GM23338 (cell line): ENCODE measurements around the gene BEND7. TPM values are rescaled to one million over a fixed set of nuclear protein-coding genes. Genes with fewer than 3 reads are reported as not detected.

Source experiments
- ATAC-seq: fragments of 200-7000 bp; cut with Tn5 transposase; 3 replicates; pipeline ENCODE4 v1.9.1; 2020
- DNase-seq: peaks from one replicate; pipeline ENCODE4 v3.0.0-alpha.2; 2015; ENCODE audit warnings: low spot score
- H2AFZ ChIP-seq: fragments of 200-600 bp; sonication (generic); 2 replicates; pipeline ENCODE4 v1.8.0; 2016; ENCODE audit warnings: antibody characterized with exemption, mild to moderate bottlenecking, moderate library complexity
- H3F3A ChIP-seq: fragments of 200-600 bp; sonication (generic); replicated peaks from 2 replicates; pipeline ENCODE4 v1.8.0; 2017; ENCODE audit warnings: antibody characterized with exemption, mixed run types, low read depth
- H3K27ac ChIP-seq: fragments of 200-600 bp; sonication (generic); 2 replicates; pipeline ENCODE4 v1.6.1; 2016; ENCODE audit warnings: low read depth
- H3K27me3 ChIP-seq: fragments of 200-600 bp; sonication (generic); 2 replicates; pipeline ENCODE4 v1.8.0; 2016; ENCODE audit warnings: mild to moderate bottlenecking, mixed run types, moderate library complexity; ENCODE audit not compliant: insufficient read depth
- H3K36me3 ChIP-seq: fragments of 200-600 bp; sonication (generic); 2 replicates; pipeline ENCODE4 v1.8.0; 2016; ENCODE audit warnings: mild to moderate bottlenecking; ENCODE audit not compliant: insufficient read depth
- H3K4me1 ChIP-seq: fragments of 200-600 bp; sonication (generic); 2 replicates; pipeline ENCODE4 v1.8.0; 2016; ENCODE audit warnings: mild to moderate bottlenecking, moderate library complexity; ENCODE audit not compliant: insufficient read depth
- H3K4me2 ChIP-seq: fragments of 200-600 bp; sonication (generic); 2 replicates; pipeline ENCODE4 v1.7.1; 2017; ENCODE audit warnings: mixed run types
- H3K4me3 ChIP-seq: fragments of 200-600 bp; sonication (generic); 2 replicates; pipeline ENCODE4 v1.6.1; 2016; ENCODE audit warnings: mixed run types
- H3K79me2 ChIP-seq: fragments of 200-600 bp; sonication (generic); replicated peaks from 2 replicates; pipeline ENCODE4 v1.8.0; 2017; ENCODE audit warnings: mild to moderate bottlenecking; ENCODE audit not compliant: insufficient read depth
- H3K9me2 ChIP-seq: fragments of 200-600 bp; sonication (generic); 2 replicates; pipeline ENCODE4 v1.8.0; 2017; ENCODE audit not compliant: insufficient read depth
- H4K20me1 ChIP-seq: fragments of 200-600 bp; sonication (generic); replicated peaks from 2 replicates; pipeline ENCODE4 v1.8.0; 2017; ENCODE audit warnings: mild to moderate bottlenecking; ENCODE audit not compliant: insufficient read depth
- H3K27ac Mint-ChIP-seq: 2 replicates; pipeline ENCODE4 v1.8.0; 2020; ENCODE audit warnings: inconsistent platforms, mild to moderate bottlenecking, moderate library complexity, mixed read lengths
- H3K27me3 Mint-ChIP-seq: 3 replicates; pipeline ENCODE4 v1.8.0; 2022; ENCODE audit warnings: low read depth, mild to moderate bottlenecking, moderate library complexity, mixed read lengths, inconsistent platforms; ENCODE audit not compliant: insufficient read depth, poor library complexity
- H3K36me3 Mint-ChIP-seq: 3 replicates; pipeline ENCODE4 v1.8.0; 2021; ENCODE audit warnings: low read depth, mild to moderate bottlenecking, inconsistent platforms, moderate library complexity, mixed read lengths
- H3K4me1 Mint-ChIP-seq: 3 replicates; pipeline ENCODE4 v1.8.0; 2020; ENCODE audit warnings: mild to moderate bottlenecking, inconsistent platforms, mixed read lengths
- H3K4me3 Mint-ChIP-seq: 3 replicates; pipeline ENCODE4 v1.8.0; 2021; ENCODE audit warnings: moderate library complexity, mild to moderate bottlenecking, inconsistent platforms, mixed read lengths
- H3K9me3 Mint-ChIP-seq: 3 replicates; pipeline ENCODE4 v1.8.0; 2020; ENCODE audit warnings: moderate library complexity, mild to moderate bottlenecking, inconsistent platforms, mixed read lengths
- ETS1 ChIP-seq: IDR thresholded peaks from 2 replicates; pipeline ENCODE4 v1.6.1; 2016; ENCODE audit warnings: antibody characterized with exemption
- EZH2phosphoT487 ChIP-seq: fragments of 200-600 bp; sonication (generic); IDR thresholded peaks from one replicate; pipeline ENCODE4 v1.8.1; 2018; ENCODE audit warnings: antibody characterized with exemption; ENCODE audit not compliant: unreplicated experiment
- JUNB ChIP-seq: IDR thresholded peaks from one replicate; pipeline ENCODE4 v1.6.1; 2016; ENCODE audit warnings: antibody characterized with exemption; ENCODE audit not compliant: unreplicated experiment
- NANOG ChIP-seq: IDR thresholded peaks from 2 replicates; pipeline ENCODE4 v1.6.1; 2016; ENCODE audit warnings: antibody characterized with exemption, borderline replicate concordance
- POLR2AphosphoS5 ChIP-seq: IDR thresholded peaks from 2 replicates; pipeline ENCODE4 v1.6.1; 2016; ENCODE audit warnings: antibody characterized with exemption, low read depth
- ZNF114 ChIP-seq: fragments of 250-450 bp; sonication (Bioruptor Pico); IDR thresholded peaks from 2 replicates; pipeline ENCODE4 v1.5.0; 2020; ENCODE audit warnings: mild to moderate bottlenecking, moderate library complexity
- ZNF331 ChIP-seq: fragments of 250-450 bp; sonication (Bioruptor Pico); IDR thresholded peaks from 2 replicates; pipeline ENCODE4 v1.5.0; 2020; ENCODE audit warnings: low read depth, mild to moderate bottlenecking, moderate library complexity
- ZNF462 ChIP-seq: fragments of 250-450 bp; sonication (Bioruptor Pico); IDR thresholded peaks from 2 replicates; pipeline ENCODE4 v1.5.0; 2020; ENCODE audit warnings: mild to moderate bottlenecking, moderate library complexity
- polyA plus RNA-seq: library from polyadenylated mRNA; unstranded; fragments of >200 nt; fragmentation: Nextera tagmentation; extraction: Ambion mirVana; gene quantifications from 2 replicates; pipeline ENCODE4 v1.2.1, GENCODE V29; 2016
- total RNA-seq: library from RNA; depleted of rRNA; stranded (reverse); fragments of >200 nt; shearing (Covaris generic); gene quantifications from 2 replicates; pipeline ENCODE4 v1.2.3, GENCODE V29; 2014

Gene BEND7
- total and polyA plus RNA-seq, 2 experiments from 2014 or later, result 3.1 to 9.6 TPM

- no peaks in the 10 kb centered on the region for H3K79me2 ChIP-seq
- no peaks in the 10 kb centered on the region for H4K20me1 ChIP-seq
- no peak for ATAC-seq
- no peaks in the 10 kb centered on the region for H3K9me2 ChIP-seq
- no peaks in the 10 kb centered on the region for H3K27me3 ChIP-seq
- H3K4me3 Mint-ChIP-seq, result no peak overlapping the region
- H3K9me3 Mint-ChIP-seq, result no peaks in the 10 kb centered on the region; the same call in 2 of the 3 replicates
- TF ChIP-seq POLR2AphosphoS5 (no peak), JUNB (no peak), EZH2phosphoT487 (no peak), ZNF462 (CRISPR knock-in tag) (no peak), ETS1 (no peak), ZNF331 (no peak), ZNF114 (CRISPR knock-in tag) (no peak), NANOG (no peak)
- no peaks in the 10 kb centered on the region for H3K36me3 Mint-ChIP-seq
- H3K36me3 ChIP-seq, result no peaks in the 10 kb centered on the region
- no peak overlapping the region for H3K4me2 ChIP-seq
- H3K27me3 Mint-ChIP-seq, result no peaks in the 10 kb centered on the region
- no peak overlapping the region for H3K27ac Mint-ChIP-seq
- no peaks in the 10 kb centered on the region for H3K4me1 ChIP-seq
- DNase-seq, result peak; percentile 15
- H3K4me1 Mint-ChIP-seq, result no peaks in the 10 kb centered on the region
- no peak overlapping the region for H3K27ac ChIP-seq
- H3F3A ChIP-seq, result no peaks in the 10 kb centered on the region
- no peak overlapping the region for H3K4me3 ChIP-seq
- H2AFZ ChIP-seq, result no peak overlapping the region
These were observed 27.2 kb upstream of the BEND7 start for GRCh38 chr10:13555884-13556510.
